Measurements from ENCODE around the gene SPAG16.
A peak's percentile ranks its signal among the peaks of the same experiment; 100 is the strongest.

SPAG16 gene

GRCh38 chr2:213726101-213726500, 441.8 kb downstream of the SPAG16 start:
- Histone ChIP-seq H2AFZ (ENCODE audit: low read depth, low read length) (no peak overlapping the region), H3K9ac (ENCODE audit: low read length) (no peak overlapping the region)
- TF ChIP-seq CTCF (IDR thresholded peaks at IDR 0.05; ENCODE audit: low read depth, low read length) = no peak
- no peak for TF ChIP-seq EZH2phosphoT487 (IDR thresholded peaks at IDR 0.05; ENCODE audit: low read depth)

GRCh38 chr2:213733893-213734292, 449.6 kb downstream of the SPAG16 start:
- TF ChIP-seq EZH2phosphoT487 (IDR thresholded peaks at IDR 0.05; ENCODE audit: low read depth) (no peak), CTCF (IDR thresholded peaks at IDR 0.05; ENCODE audit: low read depth, low read length) (no peak)
- Histone ChIP-seq H3K4me1 (ENCODE audit: low read length) (peaks cover 16% of the 10 kb centered on the region), H3K79me2 (ENCODE audit: low read length) (no peaks in the 10 kb centered on the region), H3K4me3 (ENCODE audit: low read length) (no peak overlapping the region), H4K20me1 (ENCODE audit: insufficient read depth, low read length) (no peaks in the 10 kb centered on the region), H3K9me3 (ENCODE audit: insufficient read depth, low read length) (no peaks in the 10 kb centered on the region), H3K36me3 (replicated peaks; ENCODE audit: low read depth, low read length) (no peaks in the 10 kb centered on the region), H3K27ac (ENCODE audit: low read length) (peak overlapping the region; percentile 49), H3K4me2 (ENCODE audit: low read length) (peak overlapping the region; percentile 32), H3K27me3 (ENCODE audit: low read depth, low read length) (no peaks in the 10 kb centered on the region), H3K9ac (ENCODE audit: low read length) (no peak overlapping the region), H2AFZ (ENCODE audit: low read depth, low read length) (peak overlapping the region; percentile 54)

More at GRCh38 chr2:213726101-213726500, 441.8 kb downstream of the SPAG16 start:
- no peaks in the 10 kb centered on the region for H3K4me1 ChIP-seq (ENCODE audit: low read length)
- H4K20me1 ChIP-seq (ENCODE audit: insufficient read depth, low read length) = no peaks in the 10 kb centered on the region
- H3K27ac ChIP-seq (ENCODE audit: low read length) = no peak overlapping the region
- H3K36me3 ChIP-seq (replicated peaks; ENCODE audit: low read depth, low read length) = no peaks in the 10 kb centered on the region
- H3K27me3 ChIP-seq (ENCODE audit: low read depth, low read length) = no peaks in the 10 kb centered on the region
- no peak overlapping the region for H3K4me2 ChIP-seq (ENCODE audit: low read length)
- no peaks in the 10 kb centered on the region for H3K9me3 ChIP-seq (ENCODE audit: insufficient read depth, low read length)
- H3K79me2 ChIP-seq (ENCODE audit: low read length) = no peaks in the 10 kb centered on the region
- no peak overlapping the region for H3K4me3 ChIP-seq (ENCODE audit: low read length)

- TF ChIP-seq EZH2phosphoT487 (IDR thresholded peaks at IDR 0.05; ENCODE audit: low read depth) (no peak), CTCF (IDR thresholded peaks at IDR 0.05; ENCODE audit: low read depth, low read length) (no peak)
- no peaks in the 10 kb centered on the region for H3K27me3 ChIP-seq (ENCODE audit: low read depth, low read length)
- no peaks in the 10 kb centered on the region for H3K9me3 ChIP-seq (ENCODE audit: insufficient read depth, low read length)
- H3K36me3 ChIP-seq (replicated peaks; ENCODE audit: low read depth, low read length) = no peaks in the 10 kb centered on the region
- H3K79me2 ChIP-seq (ENCODE audit: low read length) = no peaks in the 10 kb centered on the region
- H2AFZ ChIP-seq (ENCODE audit: low read depth, low read length) = peak overlapping the region; percentile 95
- H4K20me1 ChIP-seq (ENCODE audit: insufficient read depth, low read length) = no peaks in the 10 kb centered on the region
- H3K9ac ChIP-seq (ENCODE audit: low read length) = peak overlapping the region; percentile 26
- peaks cover 11% of the 10 kb centered on the region for H3K4me1 ChIP-seq (ENCODE audit: low read length)
- H3K4me2 ChIP-seq (ENCODE audit: low read length) = peak overlapping the region; percentile 52
- H3K27ac ChIP-seq (ENCODE audit: low read length) = peak overlapping the region; percentile 67
- peak overlapping the region; percentile 19 for H3K4me3 ChIP-seq (ENCODE audit: low read length)
Measured at GRCh38 chr2:213740453-213740852, 456.2 kb downstream of the SPAG16 start.

GRCh38 chr2:213751446-213751845, 467.2 kb downstream of the SPAG16 start:
- Histone ChIP-seq H3K27ac (ENCODE audit: low read length) (no peak overlapping the region), H3K9me3 (ENCODE audit: insufficient read depth, low read length) (0 out of 2 replicates have a peak, but pooled peaks cover 2% of the 10 kb centered on the region), H3K27me3 (ENCODE audit: low read depth, low read length) (no peaks in the 10 kb centered on the region), H3K79me2 (ENCODE audit: low read length) (no peaks in the 10 kb centered on the region), H3K4me1 (ENCODE audit: low read length) (peaks cover 8% of the 10 kb centered on the region), H3K4me3 (ENCODE audit: low read length) (0 out of 2 replicates have a peak overlapping the region, but pooled peaks have one; percentile 10), H2AFZ (ENCODE audit: low read depth, low read length) (peak overlapping the region; percentile 83), H3K9ac (ENCODE audit: low read length) (no peak overlapping the region), H4K20me1 (ENCODE audit: insufficient read depth, low read length) (no peaks in the 10 kb centered on the region), H3K4me2 (ENCODE audit: low read length) (peak overlapping the region; percentile 31), H3K36me3 (replicated peaks; ENCODE audit: low read depth, low read length) (peaks cover 5% of the 10 kb centered on the region)
- TF ChIP-seq CTCF (IDR thresholded peaks at IDR 0.05; ENCODE audit: low read depth, low read length) (no peak), EZH2phosphoT487 (IDR thresholded peaks at IDR 0.05; ENCODE audit: low read depth) (no peak)
